Measurements from ENCODE around the gene RELA. TPM values are rescaled to one million over a fixed set of nuclear protein-coding genes. Genes with fewer than 3 reads are reported as not detected.

The RELA gene
- total and polyA plus RNA-seq, 2 of the 13 experiments (the other 11 are each of a cell fraction or from before 2014, with no cell fraction given): 21.4 to 40.5 TPM

DNA sequence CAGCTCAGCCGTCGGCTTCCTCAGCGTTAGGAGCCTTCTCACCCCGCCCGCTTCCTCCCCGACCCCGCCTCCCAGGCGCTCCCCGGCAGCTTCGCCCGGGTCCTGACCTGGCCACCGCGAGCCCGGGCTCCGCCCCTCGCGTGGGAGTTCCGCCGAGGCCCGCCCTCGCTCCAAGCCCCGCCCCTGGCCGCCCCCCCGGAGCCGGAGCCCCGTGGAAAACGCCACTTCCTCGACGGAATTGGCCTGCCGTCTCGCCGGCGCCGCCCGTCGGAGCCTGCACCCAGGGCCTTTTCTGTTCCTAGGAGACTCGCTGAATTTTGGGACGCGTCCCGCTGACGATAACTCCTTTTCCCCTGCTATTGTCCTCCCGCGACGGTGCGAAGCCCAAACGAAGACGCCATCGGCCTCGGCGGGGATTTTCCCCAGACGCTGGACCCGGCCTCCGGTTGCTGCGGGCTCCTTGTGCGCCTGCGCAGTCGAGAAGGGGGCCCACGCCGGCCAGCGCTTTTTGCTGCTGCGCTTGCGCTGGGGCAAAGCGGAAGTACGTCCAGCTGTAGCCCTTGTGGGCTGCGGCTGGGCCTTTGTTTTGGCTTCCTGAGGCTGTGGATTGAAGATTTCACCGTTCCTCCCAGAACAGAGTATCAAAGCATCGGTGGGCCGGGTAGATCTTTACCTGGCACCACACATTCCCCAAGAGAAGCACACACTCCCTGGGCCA is 10.0 kb downstream of the RELA start (continued):
- TF ChIP-seq, protein P1, sequence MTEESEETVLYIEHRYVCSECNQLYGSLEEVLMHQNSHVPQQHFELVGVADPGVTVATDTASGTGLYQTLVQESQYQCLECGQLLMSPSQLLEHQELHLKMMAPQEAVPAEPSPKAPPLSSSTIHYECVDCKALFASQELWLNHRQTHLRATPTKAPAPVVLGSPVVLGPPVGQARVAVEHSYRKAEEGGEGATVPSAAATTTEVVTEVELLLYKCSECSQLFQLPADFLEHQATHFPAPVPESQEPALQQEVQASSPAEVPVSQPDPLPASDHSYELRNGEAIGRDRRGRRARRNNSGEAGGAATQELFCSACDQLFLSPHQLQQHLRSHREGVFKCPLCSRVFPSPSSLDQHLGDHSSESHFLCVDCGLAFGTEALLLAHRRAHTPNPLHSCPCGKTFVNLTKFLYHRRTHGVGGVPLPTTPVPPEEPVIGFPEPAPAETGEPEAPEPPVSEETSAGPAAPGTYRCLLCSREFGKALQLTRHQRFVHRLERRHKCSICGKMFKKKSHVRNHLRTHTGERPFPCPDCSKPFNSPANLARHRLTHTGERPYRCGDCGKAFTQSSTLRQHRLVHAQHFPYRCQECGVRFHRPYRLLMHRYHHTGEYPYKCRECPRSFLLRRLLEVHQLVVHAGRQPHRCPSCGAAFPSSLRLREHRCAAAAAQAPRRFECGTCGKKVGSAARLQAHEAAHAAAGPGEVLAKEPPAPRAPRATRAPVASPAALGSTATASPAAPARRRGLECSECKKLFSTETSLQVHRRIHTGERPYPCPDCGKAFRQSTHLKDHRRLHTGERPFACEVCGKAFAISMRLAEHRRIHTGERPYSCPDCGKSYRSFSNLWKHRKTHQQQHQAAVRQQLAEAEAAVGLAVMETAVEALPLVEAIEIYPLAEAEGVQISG (CRISPR knock-in tag; IDR thresholded peaks at IDR 0.05): peak; percentile 68
- TF ChIP-seq AGO1 (IDR thresholded peaks at IDR 0.05; ENCODE audit: low read depth, low read length, poor library complexity, severe bottlenecking): peak; percentile 98
- TF ChIP-seq ZNF337 (CRISPR knock-in tag; IDR thresholded peaks at IDR 0.05; ENCODE audit: borderline replicate concordance, low read depth): peak; percentile 26; the same call in 1 of the 2 replicates
- peak; percentile 90 for TF ChIP-seq ZMAT3 (CRISPR knock-in tag; conservative IDR thresholded peaks at IDR 0.05)
- TF ChIP-seq ZNF746 (CRISPR knock-in tag; IDR thresholded peaks at IDR 0.05): 0 out of 2 replicates have a peak, but pooled peaks have one; percentile 26
- TF ChIP-seq REL (CRISPR knock-in tag; conservative IDR thresholded peaks at IDR 0.05): no peak
- peak; percentile 92 for TF ChIP-seq ZNF343 (CRISPR knock-in tag; IDR thresholded peaks at IDR 0.05)
- peak; percentile 35; the same call in 1 of the 2 replicates for TF ChIP-seq ERF (CRISPR knock-in tag; IDR thresholded peaks at IDR 0.05)
- TF ChIP-seq SMARCE1 (IDR thresholded peaks at IDR 0.05; ENCODE audit: borderline replicate concordance): no peak
- peak; percentile 41; the same call in 1 of the 2 replicates for TF ChIP-seq ARNTL (CRISPR knock-in tag; IDR thresholded peaks at IDR 0.05)
- TF ChIP-seq ZNF572 (CRISPR knock-in tag; IDR thresholded peaks at IDR 0.05): 0 out of 2 replicates have a peak, but pooled peaks have one; percentile 48
- TF ChIP-seq IRF2 (CRISPR knock-in tag; IDR thresholded peaks at IDR 0.05): 0 out of 2 replicates have a peak, but pooled peaks have one; percentile 28
- TF ChIP-seq, protein P2, sequence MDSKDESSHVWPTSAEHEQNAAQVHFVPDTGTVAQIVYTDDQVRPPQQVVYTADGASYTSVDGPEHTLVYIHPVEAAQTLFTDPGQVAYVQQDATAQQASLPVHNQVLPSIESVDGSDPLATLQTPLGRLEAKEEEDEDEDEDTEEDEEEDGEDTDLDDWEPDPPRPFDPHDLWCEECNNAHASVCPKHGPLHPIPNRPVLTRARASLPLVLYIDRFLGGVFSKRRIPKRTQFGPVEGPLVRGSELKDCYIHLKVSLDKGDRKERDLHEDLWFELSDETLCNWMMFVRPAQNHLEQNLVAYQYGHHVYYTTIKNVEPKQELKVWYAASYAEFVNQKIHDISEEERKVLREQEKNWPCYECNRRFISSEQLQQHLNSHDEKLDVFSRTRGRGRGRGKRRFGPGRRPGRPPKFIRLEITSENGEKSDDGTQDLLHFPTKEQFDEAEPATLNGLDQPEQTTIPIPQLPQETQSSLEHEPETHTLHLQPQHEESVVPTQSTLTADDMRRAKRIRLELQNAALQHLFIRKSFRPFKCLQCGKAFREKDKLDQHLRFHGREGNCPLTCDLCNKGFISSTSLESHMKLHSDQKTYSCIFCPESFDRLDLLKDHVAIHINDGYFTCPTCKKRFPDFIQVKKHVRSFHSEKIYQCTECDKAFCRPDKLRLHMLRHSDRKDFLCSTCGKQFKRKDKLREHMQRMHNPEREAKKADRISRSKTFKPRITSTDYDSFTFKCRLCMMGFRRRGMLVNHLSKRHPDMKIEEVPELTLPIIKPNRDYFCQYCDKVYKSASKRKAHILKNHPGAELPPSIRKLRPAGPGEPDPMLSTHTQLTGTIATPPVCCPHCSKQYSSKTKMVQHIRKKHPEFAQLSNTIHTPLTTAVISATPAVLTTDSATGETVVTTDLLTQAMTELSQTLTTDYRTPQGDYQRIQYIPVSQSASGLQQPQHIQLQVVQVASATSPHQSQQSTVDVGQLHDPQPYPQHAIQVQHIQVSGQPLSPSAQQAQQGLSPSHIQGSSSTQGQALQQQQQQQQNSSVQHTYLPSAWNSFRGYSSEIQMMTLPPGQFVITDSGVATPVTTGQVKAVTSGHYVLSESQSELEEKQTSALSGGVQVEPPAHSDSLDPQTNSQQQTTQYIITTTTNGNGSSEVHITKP (CRISPR knock-in tag; IDR thresholded peaks at IDR 0.05; ENCODE audit: low read depth): peak; percentile 32; the same call in 1 of the 2 replicates
- TF ChIP-seq ZNF253 (CRISPR knock-in tag; IDR thresholded peaks at IDR 0.05; ENCODE audit: borderline replicate concordance): 0 out of 2 replicates have a peak, but pooled peaks have one; percentile 68
- TF ChIP-seq PCBP1 (IDR thresholded peaks at IDR 0.05; ENCODE audit: borderline replicate concordance, low read depth, low read length): 0 out of 2 replicates have a peak, but pooled peaks have one; percentile 7
- TF ChIP-seq ZFP41 (CRISPR knock-in tag; IDR thresholded peaks at IDR 0.05; ENCODE audit: borderline replicate concordance): no peak
- peak; percentile 94; the same call in 1 of the 2 replicates for TF ChIP-seq ZNF773 (CRISPR knock-in tag; IDR thresholded peaks at IDR 0.05; ENCODE audit: borderline replicate concordance)
- TF ChIP-seq MEIS2 (CRISPR knock-in tag; IDR thresholded peaks at IDR 0.05): peak; percentile 77; the same call in 1 of the 2 replicates
- no peak for TF ChIP-seq ATRX (CRISPR knock-in tag; IDR thresholded peaks at IDR 0.05; ENCODE audit: borderline replicate concordance)
- TF ChIP-seq, protein P3, sequence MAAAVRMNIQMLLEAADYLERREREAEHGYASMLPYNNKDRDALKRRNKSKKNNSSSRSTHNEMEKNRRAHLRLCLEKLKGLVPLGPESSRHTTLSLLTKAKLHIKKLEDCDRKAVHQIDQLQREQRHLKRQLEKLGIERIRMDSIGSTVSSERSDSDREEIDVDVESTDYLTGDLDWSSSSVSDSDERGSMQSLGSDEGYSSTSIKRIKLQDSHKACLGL (CRISPR knock-in tag; IDR thresholded peaks at IDR 0.05): peak; percentile 69; the same call in 1 of the 2 replicates
- TF ChIP-seq ZNF441 (CRISPR knock-in tag; IDR thresholded peaks at IDR 0.05; ENCODE audit: borderline replicate concordance): peak; percentile 47; the same call in 1 of the 2 replicates
- peak; percentile 21; the same call in 1 of the 2 replicates for TF ChIP-seq HDAC2 (CRISPR knock-in tag; IDR thresholded peaks at IDR 0.05)
- TF ChIP-seq GATA4 (IDR thresholded peaks at IDR 0.05; ENCODE audit: borderline replicate concordance, low read depth): no peak

All from HepG2 (cell line).